Kidney (tissue), 14 donors: ENCODE data around the gene TP63. TPM values are rescaled to one million over a fixed set of nuclear protein-coding genes. Genes with fewer than 3 reads are reported as not detected.

Experiments
- DNase-seq, 5 donors: peaks; one replicate each; pipeline ENCODE4 v3.0.0-alpha.2; 2013 to 2020
- FAIRE-seq: peaks from 2 replicates; lab custom pipeline; 2012; peaks lifted over from hg19 to GRCh38; lab: Jason Lieb, UNC
- H3K27ac ChIP-seq, 2 donors: one replicate each; pipeline ENCODE4 v1.7.0; 2013; ENCODE audit warnings: low read depth in 2 of 2, low read length in 2 of 2, inconsistent platforms in 1 of 2
- H3K27me3 ChIP-seq: one replicate; pipeline ENCODE4 v1.7.1; 2013; ENCODE audit warnings: low read length, inconsistent platforms; ENCODE audit not compliant: control insufficient read depth, insufficient read depth
- H3K36me3 ChIP-seq, 3 donors: one replicate each; pipeline versions ENCODE4 v1.7.0 to v1.7.1; 2013; ENCODE audit warnings: low read length in 3 of 3, control low read depth in 1 of 3, inconsistent platforms in 1 of 3; ENCODE audit not compliant: insufficient read depth in 3 of 3, control insufficient read depth in 2 of 3
- H3K4me1 ChIP-seq, 3 donors: one replicate each; pipeline versions ENCODE4 v1.7.0 to v1.7.1; 2013; ENCODE audit warnings: low read length in 3 of 3, inconsistent platforms in 1 of 3, low read depth in 1 of 3; ENCODE audit not compliant: control insufficient read depth in 2 of 3, insufficient read depth in 2 of 3
- H3K4me3 ChIP-seq, 3 donors: one replicate each; pipeline versions ENCODE4 v1.7.0 to v1.8.1; 2013; ENCODE audit warnings: low read length in 3 of 3, control low read depth in 1 of 3, inconsistent platforms in 1 of 3
- H3K9ac ChIP-seq, 3 donors: one replicate each; pipeline versions ENCODE4 v1.7.0 to v1.7.1; 2013; ENCODE audit warnings: low read length in 3 of 3, control low read depth in 1 of 3, inconsistent platforms in 1 of 3
- H3K9me3 ChIP-seq, 3 donors: one replicate each; pipeline versions ENCODE4 v1.7.0 to v1.7.1; 2013; ENCODE audit warnings: low read length in 3 of 3, control low read depth in 1 of 3, inconsistent platforms in 1 of 3; ENCODE audit not compliant: control insufficient read depth in 2 of 3, insufficient read depth in 1 of 3
- intact Hi-C: fragments of 100-400 bp; cut with DNase I; formaldehyde crosslinking; loops from one replicate; pipeline ENCODE4 v1.11.1; 2022
- polyA plus RNA-seq: library from polyadenylated mRNA; stranded (reverse); fragments of 350-450 nt; fragmentation: Illumina TruSeq; extraction: RNeasy Lipid Tissue Mini Kit (QIAGEN cat#74804); gene quantifications from one replicate; pipeline ENCODE4 v1.2.3, GENCODE V29; 2014; ENCODE audit warnings: low read depth, low replicate concordance; ENCODE audit not compliant: insufficient read depth
- total RNA-seq: library from RNA; stranded (reverse); fragmentation: NEBNext Ultra II Directional; extraction: Animal tissue kit (Norgen Biotek cat#: 25700); gene quantifications from one replicate; pipeline ENCODE4 v1.2.1, GENCODE V29; 2021
- TF ChIP-seq, protein P1 (sequence below): IDR thresholded peaks from 3 replicates; pipeline ENCODE4 v1.5.1; 2012; ENCODE audit warnings: mild to moderate bottlenecking, moderate library complexity, borderline replicate concordance; ENCODE audit not compliant: insufficient read depth; ENCODE audit errors: extremely low read depth
- donor health status: control.
- donor health status: control.
- donor health status: control.
- donor health status: control.
- donor health status: control.
- donor health status: DM: yes; HTN: yes; CAD: no.
- donor health status: Normal renal cell carcinoma (clear cell type).

The TP63 gene
- total and polyA plus RNA-seq, 2 donors from 2014 or later = 0.13 to 1.1 TPM

DNA sequence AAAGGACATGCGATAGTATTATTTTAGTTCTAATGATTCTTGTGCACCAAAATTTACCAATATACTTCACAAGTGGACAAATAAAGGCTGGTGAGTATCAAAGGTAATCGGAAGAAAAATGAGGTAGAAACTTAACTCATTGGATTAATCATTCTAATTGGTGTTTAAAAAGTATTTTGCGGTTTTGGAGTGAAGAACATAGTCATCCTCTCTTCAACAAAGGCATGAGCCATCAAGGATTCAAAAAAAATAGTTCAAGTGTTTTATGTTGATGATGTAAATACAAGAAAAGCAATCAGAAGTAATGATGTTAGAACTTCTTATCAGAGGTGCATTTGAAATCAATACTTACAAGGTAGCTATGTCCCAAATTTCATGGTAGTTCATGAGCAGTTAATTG, 268.0 kb downstream of the TP63 start:
- TF ChIP-seq, protein P1, sequence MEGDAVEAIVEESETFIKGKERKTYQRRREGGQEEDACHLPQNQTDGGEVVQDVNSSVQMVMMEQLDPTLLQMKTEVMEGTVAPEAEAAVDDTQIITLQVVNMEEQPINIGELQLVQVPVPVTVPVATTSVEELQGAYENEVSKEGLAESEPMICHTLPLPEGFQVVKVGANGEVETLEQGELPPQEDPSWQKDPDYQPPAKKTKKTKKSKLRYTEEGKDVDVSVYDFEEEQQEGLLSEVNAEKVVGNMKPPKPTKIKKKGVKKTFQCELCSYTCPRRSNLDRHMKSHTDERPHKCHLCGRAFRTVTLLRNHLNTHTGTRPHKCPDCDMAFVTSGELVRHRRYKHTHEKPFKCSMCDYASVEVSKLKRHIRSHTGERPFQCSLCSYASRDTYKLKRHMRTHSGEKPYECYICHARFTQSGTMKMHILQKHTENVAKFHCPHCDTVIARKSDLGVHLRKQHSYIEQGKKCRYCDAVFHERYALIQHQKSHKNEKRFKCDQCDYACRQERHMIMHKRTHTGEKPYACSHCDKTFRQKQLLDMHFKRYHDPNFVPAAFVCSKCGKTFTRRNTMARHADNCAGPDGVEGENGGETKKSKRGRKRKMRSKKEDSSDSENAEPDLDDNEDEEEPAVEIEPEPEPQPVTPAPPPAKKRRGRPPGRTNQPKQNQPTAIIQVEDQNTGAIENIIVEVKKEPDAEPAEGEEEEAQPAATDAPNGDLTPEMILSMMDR = no peak
- H3K27ac ChIP-seq = no peak overlapping the region
- no peaks in the 10 kb centered on the region for H3K9me3 ChIP-seq
- FAIRE-seq = no peak
- intact Hi-C loops = no loop called here
- H3K36me3 ChIP-seq = no peaks in the 10 kb centered on the region
- H3K9ac ChIP-seq = no peak overlapping the region
- no peaks in the 10 kb centered on the region for H3K4me1 ChIP-seq
- H3K4me3 ChIP-seq = no peak overlapping the region
- no peak for DNase-seq
- no peaks in the 10 kb centered on the region for H3K27me3 ChIP-seq

DNA sequence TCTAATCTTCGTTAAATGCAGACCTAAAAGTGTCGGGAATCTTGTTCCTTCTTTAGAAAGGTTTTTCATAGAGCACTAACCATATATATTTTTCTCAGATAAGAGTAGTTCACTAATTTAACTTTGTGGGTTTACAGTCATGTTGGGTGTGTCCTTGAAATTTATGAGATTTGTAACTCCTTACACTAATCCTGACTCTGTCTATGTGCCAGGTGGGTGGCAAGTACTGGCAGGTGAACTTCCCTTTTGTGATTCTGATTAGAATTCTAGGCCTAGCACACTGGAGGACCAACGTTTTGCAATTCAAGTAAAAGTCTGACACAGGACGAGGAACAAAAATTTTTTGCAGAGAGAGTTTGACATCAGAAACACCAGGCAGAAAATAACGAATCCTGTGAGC, 269.4 kb downstream of the TP63 start:
- no peaks in the 10 kb centered on the region for H3K4me1 ChIP-seq
- intact Hi-C loops = no loop called here
- TF ChIP-seq, protein P1 = no peak
- DNase-seq (no peak), FAIRE-seq (no peak)
- no peaks in the 10 kb centered on the region for H3K27me3 ChIP-seq
- H3K9me3 ChIP-seq = no peaks in the 10 kb centered on the region
- no peak overlapping the region for H3K27ac ChIP-seq
- H3K36me3 ChIP-seq = no peaks in the 10 kb centered on the region
- H3K9ac ChIP-seq = no peak overlapping the region
- no peak overlapping the region for H3K4me3 ChIP-seq

DNA sequence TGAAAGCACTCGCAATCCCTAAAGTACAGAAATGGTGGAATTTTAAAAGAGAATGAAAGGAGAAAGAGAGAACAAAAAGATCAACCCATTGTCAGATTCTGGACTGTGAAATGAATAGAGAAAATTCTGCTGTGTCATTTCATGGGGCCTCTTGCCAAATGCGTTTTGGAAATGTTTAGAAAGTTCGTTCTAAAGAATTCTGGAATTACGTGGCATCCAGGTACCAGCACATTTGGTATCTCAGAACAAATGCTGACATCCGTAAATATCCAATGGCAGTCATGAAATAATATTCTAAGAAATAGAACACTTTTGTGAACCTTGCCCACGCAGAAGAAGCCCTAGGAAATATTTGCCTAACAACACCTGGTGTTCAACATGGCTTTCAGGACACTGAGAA, 270.3 kb downstream of the TP63 start:
- FAIRE-seq (no peak), DNase-seq (no peak)
- TF ChIP-seq, protein P1 = no peak
- no peaks in the 10 kb centered on the region for H3K27me3 ChIP-seq
- H3K4me1 ChIP-seq = no peaks in the 10 kb centered on the region
- intact Hi-C loops = no loop called here
- no peaks in the 10 kb centered on the region for H3K9me3 ChIP-seq
- H3K36me3 ChIP-seq = no peaks in the 10 kb centered on the region
- H3K9ac ChIP-seq = no peak overlapping the region
- H3K4me3 ChIP-seq = no peak overlapping the region
- no peak overlapping the region for H3K27ac ChIP-seq
